ENCODE data around the gene PDCL3.

Gene PDCL3

DNA sequence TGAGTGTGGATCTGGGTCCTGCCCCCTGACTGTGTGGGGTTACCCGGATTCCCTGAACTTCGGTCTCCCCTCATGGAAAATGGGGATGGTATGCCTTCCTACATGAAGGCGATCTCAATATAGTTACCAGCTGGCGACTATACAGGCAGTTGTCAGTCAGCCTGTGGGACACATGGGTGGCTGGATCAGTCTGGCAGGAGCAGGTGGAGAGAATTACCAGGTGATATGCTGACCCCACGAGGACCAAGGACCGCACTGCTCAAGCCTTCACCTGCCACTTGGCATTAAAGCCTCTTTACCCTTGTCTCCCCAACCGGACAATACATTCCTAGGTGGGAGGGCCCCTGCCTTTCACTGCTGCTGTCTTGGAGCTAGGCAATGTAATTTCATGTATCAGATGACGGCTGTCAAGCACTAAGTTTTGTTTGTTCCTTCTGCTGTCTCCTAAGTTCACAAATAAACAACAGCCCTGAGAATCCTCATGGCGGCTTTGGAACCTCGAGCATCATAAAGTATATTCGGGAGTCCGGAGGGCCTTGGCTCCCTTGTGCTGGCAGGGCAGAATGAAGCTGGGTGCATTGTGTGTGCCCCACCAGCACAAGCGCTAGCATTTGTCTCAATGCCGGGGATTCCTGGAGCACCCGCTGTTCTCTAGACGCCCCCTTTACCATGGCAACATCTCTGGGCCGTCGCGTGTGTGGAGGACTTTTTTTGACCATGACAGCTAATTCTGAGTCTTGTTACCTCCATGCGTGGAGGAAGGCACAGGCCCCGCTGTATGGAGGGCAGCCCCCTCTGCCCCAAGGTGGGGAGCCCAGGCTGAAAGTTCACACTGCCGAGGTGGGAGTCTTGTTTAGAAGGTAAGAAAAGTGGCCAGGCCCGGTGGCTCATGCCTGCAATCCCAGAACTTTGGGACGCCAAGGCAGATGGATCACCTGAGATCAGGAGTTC, 48.6 kb downstream of the PDCL3 start:
- Histone ChIP-seq H3K27ac (ENCODE audit: low read depth, low read length) (no peak overlapping the region), H3K36me3 (ENCODE audit: control insufficient read depth, insufficient read depth, low read length) (no peaks in the 10 kb centered on the region), H3K4me3 (ENCODE audit: low read depth, low read length) (no peak overlapping the region), H3K9me3 (ENCODE audit: control insufficient read depth, insufficient read depth, low read depth, low read length) (no peaks in the 10 kb centered on the region), H3K4me1 (ENCODE audit: control insufficient read depth, insufficient read depth, low read length) (no peaks in the 10 kb centered on the region), H3K9ac (ENCODE audit: low read length) (no peak overlapping the region), H3K27me3 (ENCODE audit: control insufficient read depth, insufficient read depth, low read length) (no peaks in the 10 kb centered on the region)

DNA sequence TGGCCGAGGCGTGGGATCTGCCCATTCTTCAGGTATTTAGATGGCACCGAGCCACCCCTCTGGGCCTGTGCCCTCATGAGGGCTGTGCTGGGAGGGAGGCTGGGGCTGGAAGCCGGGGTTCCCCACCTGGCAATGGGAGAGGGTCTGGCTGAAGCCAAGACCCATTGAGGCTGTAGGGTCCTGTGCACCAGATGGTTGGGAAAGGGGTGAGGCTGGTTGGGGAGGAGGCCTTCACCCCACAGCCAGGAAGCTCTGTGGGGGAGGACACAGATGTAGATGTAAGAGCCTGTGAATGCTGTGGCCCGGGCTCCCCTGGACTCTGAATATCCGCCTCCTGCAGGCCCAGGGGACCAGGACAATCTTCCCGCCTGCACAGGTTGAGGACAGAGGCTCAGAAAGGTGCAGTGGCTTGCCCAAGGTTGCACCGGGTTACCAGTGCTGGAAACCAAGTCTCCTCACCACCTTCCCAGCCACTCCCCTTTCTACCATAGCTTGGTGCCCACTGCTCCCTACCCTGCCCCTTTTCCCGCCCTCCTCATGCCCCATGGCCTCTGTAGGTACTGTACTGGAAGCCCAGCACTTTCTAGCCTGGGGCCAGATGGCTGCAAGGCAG, 49.7 kb downstream of the PDCL3 start:
- Histone ChIP-seq H3K4me3 (ENCODE audit: low read depth, low read length) (no peak overlapping the region), H3K9me3 (ENCODE audit: control insufficient read depth, insufficient read depth, low read depth, low read length) (no peaks in the 10 kb centered on the region), H3K4me1 (ENCODE audit: control insufficient read depth, insufficient read depth, low read length) (no peaks in the 10 kb centered on the region), H3K9ac (ENCODE audit: low read length) (no peak overlapping the region), H3K27ac (ENCODE audit: low read depth, low read length) (no peak overlapping the region), H3K36me3 (ENCODE audit: control insufficient read depth, insufficient read depth, low read length) (no peaks in the 10 kb centered on the region), H3K27me3 (ENCODE audit: control insufficient read depth, insufficient read depth, low read length) (no peaks in the 10 kb centered on the region)

DNA sequence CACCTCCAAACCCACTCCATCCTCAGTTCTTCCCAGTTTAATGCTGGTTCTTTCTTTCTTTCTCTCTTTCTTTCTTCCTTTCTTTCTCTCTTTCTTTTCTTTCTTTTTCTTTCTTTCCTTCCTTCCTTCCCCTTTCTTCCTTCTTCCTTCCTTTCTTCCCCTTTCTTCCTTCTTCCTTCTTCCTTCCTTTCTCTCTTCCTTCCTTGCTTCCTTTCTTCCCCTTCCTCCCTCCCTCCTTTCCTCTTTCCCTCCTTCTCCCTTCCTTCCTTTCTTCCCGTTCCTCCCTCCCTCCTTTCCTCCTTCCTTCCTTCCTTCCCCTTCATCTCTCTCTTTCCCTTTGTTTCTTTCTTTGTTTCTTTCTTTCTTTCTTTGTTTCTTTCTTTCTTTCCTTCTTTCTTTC, 50.9 kb downstream of the PDCL3 start:
- Histone ChIP-seq H3K4me3 (ENCODE audit: low read depth, low read length) (no peak overlapping the region), H3K9ac (ENCODE audit: low read length) (no peak overlapping the region), H3K27me3 (ENCODE audit: control insufficient read depth, insufficient read depth, low read length) (no peaks in the 10 kb centered on the region), H3K27ac (ENCODE audit: low read depth, low read length) (no peak overlapping the region), H3K36me3 (ENCODE audit: control insufficient read depth, insufficient read depth, low read length) (no peaks in the 10 kb centered on the region), H3K4me1 (ENCODE audit: control insufficient read depth, insufficient read depth, low read length) (no peaks in the 10 kb centered on the region), H3K9me3 (ENCODE audit: control insufficient read depth, insufficient read depth, low read depth, low read length) (no peaks in the 10 kb centered on the region)

DNA sequence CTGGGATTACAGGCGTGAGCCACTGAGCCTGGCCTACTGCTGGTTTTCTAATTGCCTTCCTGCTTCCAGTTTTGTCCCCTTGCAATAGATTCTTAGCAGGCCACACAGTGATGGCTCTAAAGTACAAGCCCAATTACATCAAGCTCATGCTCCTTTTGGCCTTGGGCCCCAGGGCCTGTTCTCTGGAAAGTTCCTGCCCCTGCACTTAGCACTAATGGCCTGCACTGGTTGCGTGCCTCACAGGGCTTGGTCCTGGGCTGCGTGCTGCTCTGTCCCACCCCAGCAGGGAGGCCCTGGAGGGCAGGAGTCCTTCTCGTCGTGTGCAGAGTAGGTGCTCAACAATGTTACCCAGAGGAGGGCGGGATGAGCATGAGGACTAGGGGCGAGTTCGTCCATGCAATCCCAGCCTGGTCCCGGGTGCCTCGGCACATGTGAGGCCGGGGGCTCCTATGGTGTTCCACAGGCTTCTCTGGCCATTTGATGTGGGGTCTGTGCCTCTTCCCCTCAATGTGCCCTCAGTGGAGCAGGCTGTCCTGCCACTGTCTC, 51.7 kb downstream of the PDCL3 start:
- no peaks in the 10 kb centered on the region for H3K27me3 ChIP-seq (ENCODE audit: control insufficient read depth, insufficient read depth, low read length)
- no peak overlapping the region for H3K9ac ChIP-seq (ENCODE audit: low read length)
- H3K4me3 ChIP-seq (ENCODE audit: low read depth, low read length), result no peak overlapping the region
- H3K9me3 ChIP-seq (ENCODE audit: control insufficient read depth, insufficient read depth, low read depth, low read length), result no peaks in the 10 kb centered on the region
- H3K4me1 ChIP-seq (ENCODE audit: control insufficient read depth, insufficient read depth, low read length), result no peaks in the 10 kb centered on the region
- H3K27ac ChIP-seq (ENCODE audit: low read depth, low read length), result no peak overlapping the region
- no peaks in the 10 kb centered on the region for H3K36me3 ChIP-seq (ENCODE audit: control insufficient read depth, insufficient read depth, low read length)

DNA sequence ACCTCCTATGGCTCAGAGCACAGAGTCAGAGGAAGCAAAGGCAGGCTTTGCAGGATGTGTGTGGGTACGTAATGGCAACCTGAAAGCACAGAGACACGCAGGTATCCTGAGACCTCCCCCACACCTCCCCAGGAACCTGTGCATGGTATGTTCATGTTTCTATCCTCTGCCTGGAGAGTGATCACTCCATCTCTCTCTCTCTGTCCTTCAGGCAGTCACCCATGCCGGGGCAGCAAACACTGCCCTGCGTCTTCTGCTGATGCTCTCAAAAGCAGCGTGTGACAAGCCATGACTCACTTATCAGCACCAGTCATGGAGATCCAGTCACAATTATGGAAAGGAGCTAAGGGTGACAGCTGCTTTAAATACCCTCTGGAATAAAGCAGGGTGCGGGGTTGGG, 52.7 kb downstream of the PDCL3 start:
- no peaks in the 10 kb centered on the region for H3K4me1 ChIP-seq (ENCODE audit: control insufficient read depth, insufficient read depth, low read length)
- H3K27me3 ChIP-seq (ENCODE audit: control insufficient read depth, insufficient read depth, low read length), result no peaks in the 10 kb centered on the region
- no peaks in the 10 kb centered on the region for H3K9me3 ChIP-seq (ENCODE audit: control insufficient read depth, insufficient read depth, low read depth, low read length)
- no peak overlapping the region for H3K4me3 ChIP-seq (ENCODE audit: low read depth, low read length)
- H3K36me3 ChIP-seq (ENCODE audit: control insufficient read depth, insufficient read depth, low read length), result no peaks in the 10 kb centered on the region
- no peak overlapping the region for H3K27ac ChIP-seq (ENCODE audit: low read depth, low read length)
- H3K9ac ChIP-seq (ENCODE audit: low read length), result no peak overlapping the region

DNA sequence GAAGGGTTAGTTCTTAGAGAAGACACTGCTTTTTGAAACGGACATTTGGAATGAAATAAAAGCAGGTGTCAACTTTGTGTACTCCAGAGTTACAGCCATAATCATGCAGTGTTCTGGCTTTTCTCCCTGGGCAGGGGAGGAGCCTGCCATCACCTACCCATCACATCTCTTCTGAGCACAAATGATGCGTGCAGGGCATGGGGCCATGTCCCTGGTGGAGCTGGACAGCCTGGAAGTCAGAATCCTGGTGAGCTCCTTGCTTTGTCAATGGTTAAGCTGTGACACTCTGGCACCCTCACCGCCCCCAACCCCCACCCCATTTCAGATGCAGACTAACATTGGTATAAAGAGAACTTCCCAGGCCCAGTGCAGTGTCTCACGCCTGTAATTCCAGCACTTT, 53.1 kb downstream of the PDCL3 start:
- Histone ChIP-seq H3K4me1 (ENCODE audit: control insufficient read depth, insufficient read depth, low read length) (no peaks in the 10 kb centered on the region), H3K27me3 (ENCODE audit: control insufficient read depth, insufficient read depth, low read length) (no peaks in the 10 kb centered on the region), H3K27ac (ENCODE audit: low read depth, low read length) (no peak overlapping the region), H3K36me3 (ENCODE audit: control insufficient read depth, insufficient read depth, low read length) (no peaks in the 10 kb centered on the region), H3K9ac (ENCODE audit: low read length) (no peak overlapping the region), H3K9me3 (ENCODE audit: control insufficient read depth, insufficient read depth, low read depth, low read length) (no peaks in the 10 kb centered on the region), H3K4me3 (ENCODE audit: low read depth, low read length) (no peak overlapping the region)

DNA sequence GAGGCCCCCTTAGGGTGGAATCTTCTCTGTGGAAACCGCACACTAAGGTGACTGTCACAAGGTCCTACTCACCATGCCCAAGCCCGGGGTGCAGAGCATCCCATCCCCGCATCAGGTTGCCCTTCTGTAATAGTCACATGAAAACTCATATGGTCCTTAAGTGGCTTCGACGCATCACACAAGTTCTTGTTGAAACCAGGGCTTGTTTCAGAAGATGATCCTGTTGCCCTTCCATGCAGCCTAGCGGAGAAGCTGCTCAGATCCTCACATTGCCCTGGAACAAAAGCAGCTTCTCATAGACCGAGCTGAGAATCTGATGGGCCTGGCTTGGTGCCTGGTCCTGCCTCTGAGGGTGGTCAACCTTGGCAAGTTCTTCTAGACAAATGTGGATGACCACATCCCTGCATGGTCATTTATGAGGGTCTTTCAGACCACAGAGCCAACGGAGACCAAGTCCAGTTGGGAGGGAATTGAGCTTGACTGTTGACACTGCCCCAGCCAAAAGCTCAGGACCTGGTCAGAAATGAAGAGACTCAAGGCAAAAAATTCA, 54.1 kb downstream of the PDCL3 start:
- Histone ChIP-seq H3K36me3 (ENCODE audit: control insufficient read depth, insufficient read depth, low read length) (no peaks in the 10 kb centered on the region), H3K9me3 (ENCODE audit: control insufficient read depth, insufficient read depth, low read depth, low read length) (peaks cover 7% of the 10 kb centered on the region; the same call in 1 of the 2 replicates), H3K27ac (ENCODE audit: low read depth, low read length) (no peak overlapping the region), H3K9ac (ENCODE audit: low read length) (no peak overlapping the region), H3K27me3 (ENCODE audit: control insufficient read depth, insufficient read depth, low read length) (no peaks in the 10 kb centered on the region), H3K4me1 (ENCODE audit: control insufficient read depth, insufficient read depth, low read length) (no peaks in the 10 kb centered on the region), H3K4me3 (ENCODE audit: low read depth, low read length) (no peak overlapping the region)

DNA sequence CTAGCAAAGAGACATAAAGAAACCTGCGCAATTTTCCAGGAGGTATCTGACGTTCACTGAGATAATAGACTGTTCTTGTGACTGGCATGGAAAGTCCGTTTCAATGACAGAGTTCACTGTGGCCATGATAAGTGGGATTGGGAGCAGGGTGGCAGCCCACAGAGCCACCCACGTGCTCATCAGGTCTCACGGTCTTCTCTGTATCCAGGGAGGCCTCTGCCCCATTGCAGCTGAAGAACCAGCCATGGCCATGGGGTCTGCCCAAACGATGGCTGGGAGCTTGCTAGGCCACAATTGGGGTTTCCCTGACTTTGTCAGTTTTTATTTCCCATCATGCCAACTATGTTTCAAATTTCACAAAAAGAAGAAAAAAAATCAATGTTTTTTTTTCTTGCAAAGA, 57.2 kb downstream of the PDCL3 start:
- Histone ChIP-seq H3K27ac (ENCODE audit: low read depth, low read length) (no peak overlapping the region), H3K36me3 (ENCODE audit: control insufficient read depth, insufficient read depth, low read length) (no peaks in the 10 kb centered on the region), H3K4me1 (ENCODE audit: control insufficient read depth, insufficient read depth, low read length) (no peaks in the 10 kb centered on the region), H3K9ac (ENCODE audit: low read length) (no peak overlapping the region), H3K27me3 (ENCODE audit: control insufficient read depth, insufficient read depth, low read length) (no peaks in the 10 kb centered on the region), H3K9me3 (ENCODE audit: control insufficient read depth, insufficient read depth, low read depth, low read length) (peaks cover 14% of the 10 kb centered on the region), H3K4me3 (ENCODE audit: low read depth, low read length) (no peak overlapping the region)

DNA sequence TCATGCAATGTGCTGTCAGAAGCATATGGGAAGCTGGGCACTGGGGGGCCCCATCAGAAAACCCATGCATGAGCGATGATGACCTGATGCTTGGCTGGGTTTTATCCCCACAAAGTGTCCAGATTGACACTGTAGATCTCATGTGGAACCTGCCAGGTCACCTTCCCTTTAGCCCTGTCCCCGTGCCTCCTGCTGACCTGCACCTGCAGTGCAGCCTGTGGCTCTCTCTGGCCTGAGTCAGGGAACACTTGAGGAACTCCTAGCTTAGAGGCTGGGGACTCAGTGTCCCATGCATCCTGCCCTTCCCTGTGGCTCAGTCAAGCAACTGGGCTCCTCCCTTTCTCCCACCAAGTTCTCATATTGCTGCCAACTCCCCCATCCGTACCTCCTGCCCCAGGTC, 57.7 kb downstream of the PDCL3 start:
- Histone ChIP-seq H3K4me1 (ENCODE audit: control insufficient read depth, insufficient read depth, low read length) (no peaks in the 10 kb centered on the region), H3K4me3 (ENCODE audit: low read depth, low read length) (no peak overlapping the region), H3K9me3 (ENCODE audit: control insufficient read depth, insufficient read depth, low read depth, low read length) (peaks cover 14% of the 10 kb centered on the region), H3K27me3 (ENCODE audit: control insufficient read depth, insufficient read depth, low read length) (no peaks in the 10 kb centered on the region), H3K27ac (ENCODE audit: low read depth, low read length) (no peak overlapping the region), H3K9ac (ENCODE audit: low read length) (no peak overlapping the region), H3K36me3 (ENCODE audit: control insufficient read depth, insufficient read depth, low read length) (no peaks in the 10 kb centered on the region)

DNA sequence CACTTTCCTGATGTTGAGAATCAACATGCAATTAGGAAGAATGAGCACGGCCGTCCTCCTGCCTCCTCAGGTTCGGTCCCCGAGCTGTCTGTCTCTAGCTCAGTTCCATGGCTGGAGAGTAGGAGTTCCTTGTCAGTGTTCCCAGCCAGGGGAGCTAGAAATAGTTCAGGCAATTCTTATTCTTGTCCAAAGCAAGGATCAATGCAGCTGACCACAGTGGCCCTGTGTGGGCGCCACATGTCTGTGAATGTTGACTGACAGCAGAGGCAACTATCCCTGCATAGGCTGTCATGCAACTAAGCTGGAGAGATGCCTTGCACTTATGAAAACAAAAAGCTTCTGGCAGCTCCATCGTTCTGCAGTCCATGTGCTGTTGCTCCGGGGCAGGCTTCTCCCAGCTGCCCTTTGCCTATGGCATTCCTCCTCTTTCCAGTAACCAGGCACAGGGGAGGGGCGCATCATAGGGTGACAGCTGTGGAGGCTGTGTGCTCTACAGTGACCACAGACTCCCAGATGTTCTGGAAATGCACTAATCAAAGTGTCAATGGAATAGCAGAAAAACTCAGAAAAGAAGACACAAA, 58.7 kb downstream of the PDCL3 start:
- no peaks in the 10 kb centered on the region for H3K4me1 ChIP-seq (ENCODE audit: control insufficient read depth, insufficient read depth, low read length)
- no peaks in the 10 kb centered on the region for H3K27me3 ChIP-seq (ENCODE audit: control insufficient read depth, insufficient read depth, low read length)
- H3K36me3 ChIP-seq (ENCODE audit: control insufficient read depth, insufficient read depth, low read length), result no peaks in the 10 kb centered on the region
- no peak overlapping the region for H3K4me3 ChIP-seq (ENCODE audit: low read depth, low read length)
- H3K27ac ChIP-seq (ENCODE audit: low read depth, low read length), result no peak overlapping the region
- H3K9ac ChIP-seq (ENCODE audit: low read length), result no peak overlapping the region
- H3K9me3 ChIP-seq (ENCODE audit: control insufficient read depth, insufficient read depth, low read depth, low read length), result peaks cover 14% of the 10 kb centered on the region
